DND-41 (cell line): ENCODE measurements around the gene ADSS1.
A peak's percentile ranks its signal among the peaks of the same experiment; 100 is the strongest.

Source experiments
- ATAC-seq: fragments of 200-7000 bp; cut with Tn5 transposase; 3 replicates; pipeline ENCODE4 v1.9.1; 2021; ENCODE audit warnings: low read depth; ENCODE audit not compliant: insufficient read depth
- DNase-seq: peaks from one replicate; pipeline ENCODE4 v3.0.0-alpha.2; 2020
- H2AFZ ChIP-seq: 2 replicates; pipeline ENCODE4 v1.6.0; 2012; ENCODE audit warnings: low read depth, low read length
- H3K27ac ChIP-seq: 2 replicates; pipeline ENCODE4 v1.5.1; 2012; ENCODE audit warnings: low read length, inconsistent platforms
- H3K27me3 ChIP-seq: fragments of 200-600 bp; sonication (generic); 2 replicates; pipeline ENCODE4 v1.6.0; 2012; ENCODE audit warnings: low read length, mild to moderate bottlenecking, inconsistent platforms; ENCODE audit not compliant: insufficient read depth, poor library complexity
- H3K36me3 ChIP-seq: 2 replicates; pipeline ENCODE4 v1.5.1; 2012; ENCODE audit warnings: low read length, inconsistent platforms; ENCODE audit not compliant: insufficient read depth
- H3K4me1 ChIP-seq: 2 replicates; pipeline ENCODE4 v1.5.1; 2012; ENCODE audit warnings: mild to moderate bottlenecking, low read length; ENCODE audit not compliant: insufficient read depth
- H3K4me2 ChIP-seq: 2 replicates; pipeline ENCODE4 v1.6.0; 2012; ENCODE audit warnings: mild to moderate bottlenecking, moderate library complexity, low read length, inconsistent platforms; ENCODE audit not compliant: insufficient read depth
- H3K4me3 ChIP-seq, 2 experiments: fragments of 200-600 bp in 1 of 2; shearing (Covaris generic) in 1 of 2; 2 replicates each; pipeline ENCODE4 v1.5.1; 2012 to 2016; ENCODE audit warnings: inconsistent platforms in 2 of 2, low read length in 2 of 2, mild to moderate bottlenecking in 2 of 2, low read depth in 1 of 2, moderate library complexity in 1 of 2
- H3K79me2 ChIP-seq: 2 replicates; pipeline ENCODE4 v1.6.0; 2012; ENCODE audit warnings: low read length, inconsistent platforms; ENCODE audit not compliant: insufficient read depth
- H3K9ac ChIP-seq: 2 replicates; pipeline ENCODE4 v1.6.0; 2012; ENCODE audit warnings: low read depth, mild to moderate bottlenecking, inconsistent platforms, low read length, moderate library complexity
- H3K9me3 ChIP-seq: 2 replicates; pipeline ENCODE4 v1.5.1; 2012; ENCODE audit warnings: low read length, moderate library complexity, mild to moderate bottlenecking, inconsistent platforms; ENCODE audit not compliant: insufficient read depth, severe bottlenecking
- H4K20me1 ChIP-seq: 2 replicates; pipeline ENCODE4 v1.6.0; 2012; ENCODE audit warnings: low read length; ENCODE audit not compliant: insufficient read depth
- CTCF ChIP-seq: IDR thresholded peaks from 2 replicates; pipeline ENCODE4 v1.5.1; 2012; ENCODE audit warnings: borderline replicate concordance, low read length, moderate library complexity, mild to moderate bottlenecking; ENCODE audit not compliant: poor library complexity, severe bottlenecking; ENCODE audit errors: extremely low read depth
- EZH2 ChIP-seq: IDR thresholded peaks from 3 replicates; pipeline ENCODE4 v1.6.1; 2012; ENCODE audit warnings: borderline replicate concordance, low read depth, mild to moderate bottlenecking, moderate library complexity, low read length, inconsistent platforms; ENCODE audit not compliant: severe bottlenecking

ADSS1 gene

DNA sequence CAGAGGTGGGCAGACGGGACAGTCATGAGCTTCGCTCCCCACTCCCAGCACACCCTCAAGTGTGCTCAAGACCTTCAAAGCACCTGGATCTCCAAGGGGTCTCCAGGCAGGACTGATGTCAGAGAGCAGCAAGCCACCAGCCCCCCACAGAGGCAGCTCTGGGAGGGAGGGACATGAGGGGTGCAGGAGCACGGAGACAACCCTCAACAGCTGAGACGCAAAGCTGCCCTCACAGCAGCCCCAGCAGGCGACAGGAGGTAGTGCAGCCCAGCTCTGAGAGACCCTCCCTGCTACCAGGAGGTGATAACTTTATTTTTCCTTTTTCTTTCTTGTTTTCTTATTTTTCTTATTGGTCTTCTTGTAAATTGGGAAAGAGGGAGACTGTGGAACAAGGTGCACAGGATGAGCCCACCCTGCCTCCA, 46.8 kb downstream of the ADSS1 start:
- H3K4me3 ChIP-seq, result no peak overlapping the region
- H4K20me1 ChIP-seq, result peaks cover 60% of the 10 kb centered on the region
- no peak overlapping the region for H3K27ac ChIP-seq
- peak; percentile 50 for DNase-seq
- no peak for TF ChIP-seq EZH2
- TF ChIP-seq CTCF, result peak; percentile 81
- H3K27me3 ChIP-seq, result no peaks in the 10 kb centered on the region
- no peak overlapping the region for H3K4me2 ChIP-seq
- H3K9ac ChIP-seq, result no peak overlapping the region
- no peak overlapping the region for H2AFZ ChIP-seq
- ATAC-seq, result peak; percentile 46; the same call in 1 of the 3 replicates
- no peaks in the 10 kb centered on the region for H3K9me3 ChIP-seq
- H3K4me1 ChIP-seq, result peaks cover 8% of the 10 kb centered on the region
- H3K36me3 ChIP-seq, result peaks cover 79% of the 10 kb centered on the region
- no peaks in the 10 kb centered on the region; the same call in 1 of the 2 replicates for H3K79me2 ChIP-seq

DNA sequence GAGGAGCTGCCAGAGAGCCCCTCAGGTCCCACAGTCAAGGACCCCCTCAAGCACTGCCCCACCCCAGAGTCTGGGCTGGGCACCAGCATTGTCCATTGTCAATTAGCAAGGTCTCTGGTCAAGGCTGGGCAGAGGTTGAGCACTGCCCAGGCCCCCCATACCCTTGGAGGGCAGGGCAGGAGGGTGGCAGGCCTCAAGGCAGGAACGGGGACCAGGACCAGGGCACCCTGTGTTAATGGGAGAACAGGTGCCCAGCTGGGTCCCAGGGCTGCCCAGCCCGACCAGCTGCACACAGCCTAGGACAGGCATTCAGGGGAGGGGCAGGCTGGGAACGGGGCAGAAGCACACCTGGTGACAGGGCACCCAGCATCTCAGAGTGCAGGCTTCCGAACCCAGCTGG, 47.3 kb downstream of the ADSS1 start:
- ATAC-seq (no peak), DNase-seq (no peak)
- Histone ChIP-seq H2AFZ (no peak overlapping the region), H3K36me3 (peaks cover 84% of the 10 kb centered on the region), H3K4me3 (no peak overlapping the region), H3K27ac (no peak overlapping the region), H4K20me1 (peaks cover 62% of the 10 kb centered on the region), H3K79me2 (no peaks in the 10 kb centered on the region; the same call in 1 of the 2 replicates), H3K4me1 (peaks cover 8% of the 10 kb centered on the region), H3K9me3 (no peaks in the 10 kb centered on the region), H3K27me3 (no peaks in the 10 kb centered on the region), H3K9ac (no peak overlapping the region), H3K4me2 (no peak overlapping the region)
- no peak for TF ChIP-seq CTCF
- no peak for TF ChIP-seq EZH2

- Histone ChIP-seq H3K9me3 (no peaks in the 10 kb centered on the region), H4K20me1 (peaks cover 69% of the 10 kb centered on the region), H3K4me2 (no peak overlapping the region), H3K27ac (no peak overlapping the region), H2AFZ (no peak overlapping the region), H3K79me2 (no peaks in the 10 kb centered on the region; the same call in 1 of the 2 replicates), H3K27me3 (no peaks in the 10 kb centered on the region), H3K36me3 (peaks cover 92% of the 10 kb centered on the region), H3K4me1 (peaks cover 8% of the 10 kb centered on the region), H3K9ac (no peak overlapping the region), H3K4me3 (no peak overlapping the region)
- DNase-seq (no peak), ATAC-seq (no peak)
- TF ChIP-seq CTCF, result no peak
- TF ChIP-seq EZH2, result no peak
These were observed 48.1 kb downstream of the ADSS1 start for GRCh38 chr14:104771918-104772706.
